HG03378 (cell line): ENCODE data around the gene VCAM1.
"Not testable (repeated sequence)": the region's sequence is repeated elsewhere in the genome, so short reads cannot be mapped to it uniquely, and the experiment has no call there.

Experiments
- ATAC-seq: cut with Tn5 transposase; IDR thresholded peaks from one replicate; pipeline ENCODE4 v1.9.1; 2021; ENCODE audit warnings: mild to moderate bottlenecking, moderate library complexity; ENCODE audit not compliant: unreplicated experiment

Gene VCAM1, protein sequence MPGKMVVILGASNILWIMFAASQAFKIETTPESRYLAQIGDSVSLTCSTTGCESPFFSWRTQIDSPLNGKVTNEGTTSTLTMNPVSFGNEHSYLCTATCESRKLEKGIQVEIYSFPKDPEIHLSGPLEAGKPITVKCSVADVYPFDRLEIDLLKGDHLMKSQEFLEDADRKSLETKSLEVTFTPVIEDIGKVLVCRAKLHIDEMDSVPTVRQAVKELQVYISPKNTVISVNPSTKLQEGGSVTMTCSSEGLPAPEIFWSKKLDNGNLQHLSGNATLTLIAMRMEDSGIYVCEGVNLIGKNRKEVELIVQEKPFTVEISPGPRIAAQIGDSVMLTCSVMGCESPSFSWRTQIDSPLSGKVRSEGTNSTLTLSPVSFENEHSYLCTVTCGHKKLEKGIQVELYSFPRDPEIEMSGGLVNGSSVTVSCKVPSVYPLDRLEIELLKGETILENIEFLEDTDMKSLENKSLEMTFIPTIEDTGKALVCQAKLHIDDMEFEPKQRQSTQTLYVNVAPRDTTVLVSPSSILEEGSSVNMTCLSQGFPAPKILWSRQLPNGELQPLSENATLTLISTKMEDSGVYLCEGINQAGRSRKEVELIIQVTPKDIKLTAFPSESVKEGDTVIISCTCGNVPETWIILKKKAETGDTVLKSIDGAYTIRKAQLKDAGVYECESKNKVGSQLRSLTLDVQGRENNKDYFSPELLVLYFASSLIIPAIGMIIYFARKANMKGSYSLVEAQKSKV

DNA sequence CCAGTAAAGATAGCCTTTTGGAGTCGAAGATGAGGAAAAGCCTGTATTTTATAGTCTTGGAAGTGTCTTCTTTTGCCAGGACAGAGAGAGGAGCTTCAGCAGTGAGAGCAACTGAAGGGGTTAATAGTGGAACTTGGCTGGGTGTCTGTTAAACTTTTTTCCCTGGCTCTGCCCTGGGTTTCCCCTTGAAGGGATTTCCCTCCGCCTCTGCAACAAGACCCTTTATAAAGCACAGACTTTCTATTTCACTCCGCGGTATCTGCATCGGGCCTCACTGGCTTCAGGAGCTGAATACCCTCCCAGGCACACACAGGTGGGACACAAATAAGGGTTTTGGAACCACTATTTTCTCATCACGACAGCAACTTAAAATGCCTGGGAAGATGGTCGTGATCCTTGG, at the start of gene VCAM1:
Gene VCAM1 (plus strand): TSS at position 253 of the 400 bp plus-strand sequence. CDS start 119 bp downstream, at position 372.
- ATAC-seq = peak; percentile 78

DNA sequence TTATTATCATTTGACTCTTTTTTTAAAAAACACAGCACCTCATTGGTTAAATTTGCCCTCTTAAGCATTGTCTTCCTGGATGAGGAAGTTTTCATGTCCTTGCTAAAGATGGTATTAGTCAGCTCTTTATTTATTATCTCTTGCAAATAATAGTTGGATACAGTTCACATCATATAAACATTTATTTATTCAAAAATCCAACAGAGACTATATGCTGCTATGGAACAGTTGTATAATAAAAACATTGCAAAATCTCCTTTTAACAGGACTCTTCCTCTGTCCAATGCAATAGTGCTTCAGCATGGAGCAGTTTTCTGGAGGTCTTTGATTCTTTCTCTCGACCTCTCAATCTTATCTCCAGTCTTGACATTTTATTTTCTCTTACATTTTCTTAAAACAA, 49.5 kb upstream of the VCAM1 start:
- no peak for ATAC-seq

DNA sequence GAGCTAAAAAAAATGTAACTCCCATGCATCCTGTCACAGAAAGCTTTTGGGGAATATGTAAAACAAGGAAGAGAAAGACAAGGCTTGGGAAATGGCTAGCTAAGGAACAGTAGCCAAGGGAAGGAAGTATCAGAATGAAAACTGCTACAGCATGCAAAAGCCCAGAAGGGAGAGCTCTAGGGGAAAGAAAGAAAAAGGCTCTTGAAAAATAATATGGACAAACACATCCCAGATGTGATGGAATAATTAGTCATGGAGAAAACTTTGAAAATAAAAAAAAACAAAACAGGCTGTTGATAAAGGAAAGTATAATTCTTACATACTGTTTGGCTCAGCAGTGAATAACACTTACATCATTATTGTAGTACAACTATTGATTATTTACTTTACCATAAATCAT, 47.9 kb upstream of the VCAM1 start:
- no peak for ATAC-seq

DNA sequence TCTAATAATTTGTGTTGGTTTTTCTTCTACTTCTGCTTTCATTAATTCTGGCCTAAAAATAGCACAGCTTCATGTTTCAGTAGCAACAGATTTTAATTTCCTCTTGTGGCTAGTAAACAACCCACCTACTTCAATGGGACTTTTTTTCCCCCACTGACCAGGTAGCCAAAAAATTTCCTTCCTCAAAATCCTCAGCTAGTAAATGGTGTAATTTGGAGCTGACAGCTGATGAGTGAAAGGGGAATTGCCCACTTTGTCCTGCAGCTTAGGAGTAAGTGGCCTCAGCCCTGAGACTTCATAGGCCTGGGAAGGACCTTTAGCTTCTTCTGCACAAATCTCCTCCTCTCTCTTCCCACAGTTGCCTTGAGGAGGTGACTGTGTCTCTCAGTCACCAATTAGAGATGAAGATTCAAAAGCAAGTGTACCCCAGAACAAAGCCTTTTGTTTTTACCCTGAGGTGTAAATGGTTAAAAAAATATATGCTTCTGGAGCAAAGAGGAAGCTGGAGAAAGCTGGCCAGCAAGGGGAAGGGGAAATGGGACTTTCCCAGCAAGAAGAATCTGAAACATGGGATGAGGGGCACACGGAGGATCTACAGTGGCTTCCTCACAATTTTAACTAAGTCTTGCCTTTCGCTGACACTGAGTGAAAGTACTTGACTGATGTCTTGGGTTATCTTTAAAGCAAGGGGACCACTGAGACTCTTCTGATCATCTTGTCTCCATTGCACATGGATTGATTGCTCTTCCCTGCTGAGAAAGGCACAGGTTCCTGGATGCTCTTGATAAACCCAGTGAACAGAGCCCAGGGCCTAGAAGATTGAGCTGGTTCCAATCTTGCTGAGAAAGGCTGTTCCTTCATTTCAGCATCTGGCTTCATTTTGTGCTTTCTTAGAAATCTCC, 35.8 kb upstream of the VCAM1 start:
- ATAC-seq = peak; percentile 58

DNA sequence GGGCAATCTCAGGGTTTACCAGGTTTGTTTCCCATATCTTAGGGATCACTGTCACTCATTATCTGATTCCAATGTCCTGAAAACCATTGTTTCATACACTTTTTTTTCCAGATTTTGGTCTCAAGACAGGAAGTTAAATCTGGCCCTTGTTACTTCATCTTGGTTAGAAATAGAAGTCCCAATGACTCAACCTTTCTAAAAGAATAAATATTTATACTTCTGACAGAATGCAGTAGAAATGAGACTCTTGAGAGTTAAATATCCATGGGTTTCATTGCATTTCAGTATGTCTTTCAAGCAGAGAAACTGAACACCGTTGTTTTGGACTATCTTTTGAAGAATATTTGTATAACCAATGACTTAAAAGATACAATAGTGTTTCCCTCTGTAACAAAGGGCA, 19.8 kb upstream of the VCAM1 start:
- ATAC-seq = no peak

DNA sequence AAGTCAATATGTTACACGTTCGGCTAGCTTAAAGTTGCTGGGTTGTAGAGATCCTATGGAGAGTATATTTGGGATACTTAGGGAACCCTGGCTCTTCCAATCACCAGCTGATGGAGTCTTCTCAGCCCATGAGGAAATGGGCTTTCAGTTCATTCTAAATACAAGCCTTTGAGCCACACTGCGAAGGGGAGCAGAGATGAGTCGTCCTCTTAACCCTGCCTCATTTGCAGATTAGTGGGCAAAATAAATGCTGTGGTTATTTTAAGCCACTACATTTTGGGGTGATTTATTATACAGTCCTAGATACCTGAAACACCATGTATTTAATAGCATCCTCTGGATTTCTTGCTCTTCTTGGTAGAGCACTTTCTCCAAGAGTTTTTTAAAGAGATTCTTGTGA, 19.0 kb upstream of the VCAM1 start:
- ATAC-seq = no peak

DNA sequence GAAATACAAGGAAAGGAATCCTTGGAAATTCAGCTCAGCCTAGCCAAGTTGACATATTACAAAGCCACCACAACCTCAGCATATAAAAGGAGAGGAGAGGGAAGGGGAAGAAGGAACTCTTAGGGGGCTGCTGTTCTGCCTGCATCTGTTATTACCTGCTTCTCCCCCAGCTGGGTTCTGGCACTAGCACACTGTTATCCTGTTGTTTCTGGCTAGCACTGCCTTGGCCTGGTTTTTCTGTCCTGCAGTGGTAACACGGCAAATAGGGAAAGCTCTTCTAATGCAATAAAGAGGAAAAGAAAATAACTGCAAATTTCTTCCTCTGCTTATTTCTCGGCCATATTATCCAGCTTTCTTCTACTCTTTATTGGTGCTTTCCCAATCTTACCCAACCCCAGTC, 16.5 kb upstream of the VCAM1 start:
- no peak for ATAC-seq

DNA sequence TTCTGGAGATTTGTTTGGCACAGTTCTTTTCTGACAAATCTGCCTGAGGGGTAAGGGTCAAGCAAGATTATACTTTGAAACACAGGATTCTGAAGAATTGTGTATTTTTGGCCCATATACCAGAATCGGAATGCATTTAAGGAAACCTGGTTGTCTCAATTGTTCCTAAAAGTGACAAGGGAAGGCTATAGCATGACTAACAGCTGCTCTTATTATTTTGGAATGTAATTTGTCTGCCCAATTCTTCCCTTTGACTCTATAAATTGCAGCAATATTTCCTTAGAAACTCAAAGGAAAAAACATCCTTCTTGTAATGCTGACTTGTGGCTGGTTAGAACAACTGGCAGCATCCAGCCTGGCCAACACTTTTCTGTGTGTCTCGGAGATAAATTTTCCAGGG, 15.8 kb upstream of the VCAM1 start:
- ATAC-seq = no peak

DNA sequence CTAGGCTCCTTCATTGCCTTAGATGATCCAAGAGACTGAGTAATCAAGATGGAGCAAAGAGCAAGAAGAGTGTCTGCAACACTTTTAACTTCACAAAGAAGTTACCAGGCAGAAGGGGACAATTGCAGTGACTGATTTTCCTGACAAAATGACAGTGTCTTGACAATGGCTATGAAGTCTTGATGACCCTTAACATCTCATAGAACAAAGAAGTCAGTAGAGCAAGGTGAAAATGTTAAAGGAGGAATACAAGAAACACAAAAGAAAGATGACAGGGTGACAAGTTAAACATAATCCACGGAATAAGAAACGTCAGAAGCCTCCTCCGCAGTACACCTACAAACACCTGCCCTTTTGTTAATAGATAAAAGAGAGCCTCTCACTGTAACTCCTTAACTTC, 15.1 kb upstream of the VCAM1 start:
- no peak for ATAC-seq

DNA sequence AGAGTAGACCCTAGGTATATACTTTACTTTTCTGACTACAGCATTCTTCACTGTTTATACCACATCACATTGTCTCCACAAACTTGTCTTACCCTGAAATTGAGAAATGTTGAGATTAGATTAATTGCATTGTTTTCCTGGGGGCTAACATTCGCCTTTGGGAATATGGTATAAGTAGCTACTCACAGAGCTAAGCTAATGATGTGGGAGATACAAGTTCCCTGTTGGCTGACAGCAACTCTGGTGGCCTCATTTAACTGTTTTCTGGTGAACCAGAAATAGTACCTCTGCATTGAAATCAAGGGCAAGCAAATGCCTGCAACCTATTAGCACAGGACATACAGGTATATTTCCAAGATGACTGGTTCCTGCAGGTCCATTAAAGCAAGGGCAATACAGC, 13.2 kb upstream of the VCAM1 start:
- ATAC-seq = no peak

DNA sequence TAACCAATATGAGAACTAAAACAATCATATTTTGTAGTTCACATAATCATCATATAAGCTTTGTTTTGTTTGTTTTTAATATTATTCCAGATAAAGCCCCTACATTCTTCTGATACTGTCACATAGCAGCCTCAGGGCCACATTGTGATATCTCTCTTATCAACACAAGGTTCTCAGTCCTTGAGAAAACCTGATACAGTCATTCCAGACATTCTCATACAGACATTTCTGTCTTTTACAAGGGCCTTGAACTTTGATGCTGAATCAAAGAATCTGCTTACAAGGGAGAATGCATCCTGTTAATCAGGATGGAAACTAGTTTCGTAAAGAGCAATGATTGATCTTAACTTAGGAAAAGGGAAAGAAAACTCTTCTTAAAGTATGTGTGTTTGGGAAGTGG, 12.7 kb upstream of the VCAM1 start:
- ATAC-seq = no peak

DNA sequence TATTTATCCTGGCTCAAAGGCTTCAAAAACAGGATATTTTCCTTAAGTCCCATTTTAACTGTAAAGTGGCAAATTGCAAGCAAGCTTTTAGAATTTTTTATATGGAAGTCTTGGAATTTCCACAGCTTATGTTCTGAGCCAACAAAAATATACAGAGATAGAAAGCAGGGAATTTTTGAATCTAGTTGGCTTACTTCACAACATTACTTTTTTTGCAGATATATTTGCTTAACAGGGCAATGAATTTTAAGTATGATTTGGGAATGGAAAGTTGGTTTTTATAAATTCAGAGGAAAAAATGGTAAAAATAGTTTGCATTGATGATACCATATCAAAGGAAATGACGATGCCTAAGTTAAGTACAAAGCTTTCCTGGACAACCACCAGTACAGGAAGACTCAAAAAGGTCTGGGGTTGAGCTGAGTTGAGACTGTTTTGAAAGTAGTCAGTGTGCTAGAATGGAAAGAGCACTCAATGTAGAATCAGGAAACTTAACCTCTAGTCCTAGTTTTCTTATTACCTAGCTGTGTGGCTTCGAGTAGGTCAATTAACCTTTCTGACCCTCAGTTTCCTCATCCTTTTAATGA, 11.0 kb upstream of the VCAM1 start:
- ATAC-seq = no peak

DNA sequence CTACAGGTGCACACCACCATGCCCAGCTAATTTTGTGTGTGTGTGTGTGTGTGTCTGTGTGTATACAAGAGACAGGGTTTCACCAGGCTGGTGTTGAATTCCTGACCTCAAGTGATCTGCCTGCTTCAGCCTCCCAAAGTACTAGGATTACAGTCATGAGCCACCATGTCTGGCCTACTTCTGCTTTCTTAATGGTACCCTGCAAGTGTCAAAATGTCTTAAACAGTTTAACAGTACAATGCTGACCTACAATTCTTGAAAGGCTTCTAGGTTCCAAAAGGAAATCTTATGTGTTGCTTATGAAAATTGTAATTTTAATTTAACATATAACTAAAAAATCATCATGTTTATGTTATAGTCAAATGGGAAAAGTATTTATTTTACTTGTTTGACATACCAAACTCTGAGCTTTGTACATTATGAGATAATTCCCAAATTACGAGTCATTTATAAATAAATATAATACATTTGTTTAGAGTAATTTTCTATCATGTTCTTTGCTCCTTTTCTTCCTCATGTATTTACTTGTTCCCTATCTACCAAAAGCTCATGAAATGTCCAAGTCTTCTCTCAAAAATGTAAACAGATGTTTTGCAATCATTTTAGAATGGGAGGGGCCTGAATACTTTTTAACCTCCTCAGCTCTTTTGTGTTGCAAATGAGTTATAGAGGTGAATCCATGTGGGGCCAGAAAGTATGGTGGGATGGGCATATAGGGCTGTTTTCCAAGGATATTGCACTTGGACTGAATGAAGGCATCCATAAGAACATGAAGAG, 8.4 kb upstream of the VCAM1 start:
- ATAC-seq = no peak

DNA sequence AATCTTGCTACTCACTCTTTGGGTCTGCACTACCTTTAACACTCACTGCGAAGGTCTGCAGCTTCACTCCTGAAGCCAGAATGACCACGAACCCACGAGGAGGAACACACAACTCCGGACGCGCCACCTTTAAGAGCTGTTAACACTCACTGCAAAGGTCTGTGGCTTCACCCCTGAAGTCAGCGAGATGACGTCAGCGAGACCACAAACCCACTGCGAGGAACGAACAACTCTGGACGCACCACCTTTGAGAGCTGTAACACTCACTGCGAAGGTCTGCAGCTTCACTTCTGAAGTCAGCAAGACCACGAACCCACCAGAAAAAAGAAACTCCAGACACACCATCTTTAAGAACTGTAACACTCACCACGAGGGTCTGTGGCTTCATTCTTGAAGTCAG, 6.5 kb upstream of the VCAM1 start:
- ATAC-seq = not testable (repeated sequence)

DNA sequence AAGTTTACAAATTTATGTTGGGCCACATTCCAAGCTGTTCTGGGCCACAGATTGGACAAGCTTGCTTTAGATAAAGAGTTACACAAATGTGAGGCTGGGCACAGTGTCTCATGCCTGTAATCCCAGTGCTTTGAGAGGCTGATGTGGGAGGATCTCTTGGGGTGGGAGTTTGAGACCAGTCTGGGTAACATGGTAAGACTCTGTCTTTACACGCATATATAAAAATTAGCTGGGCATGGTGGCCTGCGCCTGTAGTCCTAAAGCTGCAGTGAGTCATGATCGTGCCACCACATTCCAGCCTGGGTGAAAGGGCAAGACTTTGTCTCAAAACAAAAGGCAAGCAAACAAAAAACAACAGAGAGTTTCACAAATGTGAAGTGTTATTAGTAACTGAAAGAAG, 5.9 kb upstream of the VCAM1 start:
- no peak for ATAC-seq

DNA sequence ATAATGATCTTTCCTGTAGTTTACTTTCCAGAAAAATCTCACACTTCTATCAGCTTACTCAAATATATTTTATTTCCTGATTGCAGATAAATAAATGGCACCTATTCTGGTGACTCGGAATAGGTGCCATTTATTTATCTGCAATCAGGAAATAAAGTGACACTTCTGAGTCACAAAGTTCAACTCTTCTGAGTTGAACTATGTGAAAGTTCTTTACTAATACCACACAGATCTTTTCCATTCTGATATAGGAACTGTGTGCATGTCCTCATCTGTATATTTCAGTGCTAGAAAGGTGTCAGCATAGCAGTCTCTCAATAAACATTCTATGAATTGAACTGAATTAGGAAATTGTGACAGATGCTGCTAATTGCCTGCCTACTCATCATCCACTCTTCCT, 4.9 kb upstream of the VCAM1 start:
- no peak for ATAC-seq

DNA sequence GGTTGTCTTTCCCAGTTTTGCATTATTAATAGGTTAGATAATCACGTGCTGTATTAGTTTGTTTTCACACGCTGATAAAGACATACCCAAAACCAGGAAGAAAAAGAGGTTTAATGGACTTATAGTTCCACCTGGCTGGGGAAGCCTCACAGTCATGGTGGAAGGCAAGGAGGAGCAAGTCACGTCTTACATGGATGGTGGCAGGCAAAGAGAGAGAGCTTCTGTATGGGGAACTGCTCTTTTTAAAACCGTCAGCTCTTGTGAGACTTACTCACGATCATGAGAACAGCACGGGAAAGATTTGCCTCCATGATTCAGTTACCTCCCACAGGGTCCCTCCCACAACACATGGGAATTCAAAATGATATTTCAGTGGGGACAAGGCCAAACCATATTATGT, 2.3 kb upstream of the VCAM1 start:
- ATAC-seq = no peak

DNA sequence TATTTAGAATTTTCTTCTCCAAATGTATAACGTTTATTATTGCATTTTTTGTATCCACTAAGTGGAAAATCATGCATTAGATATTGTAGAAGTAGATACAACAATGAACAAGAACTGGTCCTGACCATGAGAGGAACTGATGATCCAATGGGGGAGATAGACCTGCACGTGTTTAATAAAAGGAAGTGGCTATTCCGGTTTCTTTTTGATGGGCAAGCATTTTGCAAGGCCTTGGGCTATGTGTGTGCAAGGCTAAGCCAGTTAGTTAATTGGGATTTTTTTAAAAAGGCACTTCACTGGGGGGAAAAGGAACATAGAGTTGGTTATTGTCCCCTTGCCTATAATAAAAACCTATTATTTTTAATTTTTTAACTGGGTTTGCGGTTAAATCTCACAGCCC, 961 bp upstream of the VCAM1 start:
- ATAC-seq = no peak

DNA sequence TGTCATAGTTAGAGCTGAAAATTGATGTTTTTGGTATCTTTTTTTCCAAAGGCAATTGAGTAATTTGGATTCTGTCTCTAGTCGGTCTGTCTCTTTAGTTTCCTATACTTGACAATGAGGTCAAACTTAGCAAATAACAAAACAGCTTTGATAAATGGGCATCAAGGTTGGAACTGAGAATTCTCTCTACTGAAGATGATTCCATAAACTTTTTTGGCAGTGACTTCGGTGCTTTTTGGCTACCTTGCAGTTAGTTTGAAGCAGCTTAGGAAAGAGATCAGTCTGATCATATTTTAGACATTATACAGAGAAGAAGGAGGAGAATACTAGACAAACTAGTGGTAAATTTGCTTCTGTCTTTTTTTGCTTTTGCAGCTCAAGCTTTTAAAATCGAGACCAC, 559 bp downstream of the VCAM1 start:
- ATAC-seq = no peak

DNA sequence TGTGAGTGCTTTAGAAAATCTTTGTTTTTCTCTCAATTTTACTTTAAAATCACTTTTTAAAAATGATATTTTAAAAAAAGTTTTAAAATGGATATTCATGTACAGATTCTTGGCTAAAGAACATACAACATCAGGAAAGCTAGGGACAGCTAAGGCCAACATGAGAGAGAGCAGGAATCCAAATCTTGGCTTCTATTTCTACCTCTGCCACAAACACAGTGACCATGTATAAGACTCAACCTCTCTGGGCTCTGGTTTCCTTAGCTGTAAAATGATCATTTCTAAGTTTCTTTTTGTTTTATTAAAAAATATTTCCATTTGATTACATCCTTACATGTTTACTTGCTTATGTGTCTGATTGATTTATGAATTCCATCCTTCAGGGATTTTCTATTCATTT, 1.2 kb downstream of the VCAM1 start:
- ATAC-seq = no peak
